Heart left ventricle (tissue), 16 donors: Measurements from ENCODE around the gene SLC9A7. TPM values are rescaled to one million over a fixed set of nuclear protein-coding genes. Genes with fewer than 3 reads are reported as not detected.
A peak's percentile ranks its signal among the peaks of the same experiment; 100 is the strongest.

Source experiments
- ATAC-seq, 4 donors: fragments of 200-7000 bp; cut with Tn5 transposase; one replicate each; pipeline ENCODE4 v1.9.1; 2020 to 2022; ENCODE audit warnings: moderate library complexity in 4 of 4, mild to moderate bottlenecking in 3 of 4, moderate number of reproducible peaks in 1 of 4
- DNase-seq, 5 donors: peaks; one replicate each; pipeline ENCODE4 v3.0.0-alpha.2; 2020
- H3K27ac ChIP-seq, 12 donors: fragments of 200-600 bp; sonication (generic) in 4 of 12; one replicate each; pipeline versions ENCODE4 v1.5.0 to v1.8.0; 2016 to 2022; ENCODE audit warnings: mild to moderate bottlenecking in 2 of 12
- H3K27me3 ChIP-seq, 9 donors: fragments of 200-600 bp; sonication (generic) in 2 of 9; one replicate each; pipeline versions ENCODE4 v1.5.1 to v1.8.0; 2016 to 2022; ENCODE audit warnings: mild to moderate bottlenecking in 3 of 9
- H3K36me3 ChIP-seq, 9 donors: fragments of 200-600 bp; sonication (generic) in 2 of 9; one replicate each; pipeline versions ENCODE4 v1.5.0 to v1.8.0; 2018 to 2022; ENCODE audit warnings: mild to moderate bottlenecking in 2 of 9
- H3K4me1 ChIP-seq, 12 donors: fragments of 200-600 bp; sonication (generic) in 4 of 12; one replicate each; pipeline versions ENCODE4 v1.5.0 to v1.8.0; 2016 to 2022; ENCODE audit warnings: mild to moderate bottlenecking in 3 of 12
- H3K4me3 ChIP-seq, 12 donors: fragments of 200-600 bp; sonication (generic) in 4 of 12; one replicate each; pipeline versions ENCODE4 v1.5.0 to v1.8.0; 2017 to 2022; ENCODE audit warnings: mild to moderate bottlenecking in 9 of 12, moderate library complexity in 4 of 12
- H3K9me3 ChIP-seq, 12 donors: fragments of 200-600 bp; sonication (generic) in 4 of 12; one replicate each; pipeline versions ENCODE4 v1.5.0 to v1.8.0; 2016 to 2022; ENCODE audit warnings: mild to moderate bottlenecking in 1 of 12
- POLR2A ChIP-seq, 2 donors: fragments of 450-650 bp; IDR thresholded peaks; one replicate each; pipeline ENCODE4 v1.6.1; 2017; ENCODE audit warnings: antibody characterized with exemption in 2 of 2, mild to moderate bottlenecking in 2 of 2, moderate library complexity in 2 of 2
- WGBS, 4 donors: extraction: QIAGEN DNeasy Blood & Tissue Kit in 2 of 4; methylation state at CpG; one replicate each; pipeline versions ENCODE4 v1.1.5 to v1.1.7; 2013 to 2018; 5-methylcytosine and 5-hydroxymethylcytosine counted together
- intact Hi-C, 10 donors: fragments of 100-400 bp; cut with DNase I; formaldehyde crosslinking; loops; one replicate each; pipeline versions ENCODE4 v1.11.1 to v1.14.2; 2022
- polyA plus RNA-seq, 2 donors: library from polyadenylated mRNA; stranded (reverse); fragments of 200-250 nt; gene quantifications; one replicate each; pipeline ENCODE4 v1.2.3, GENCODE V29; 2013
- total RNA-seq, 9 donors: library from RNA; depleted of rRNA in 2 of 9; stranded (reverse); fragments of >200 nt in 2 of 9; fragmentation: NEBNext Ultra II Directional in 3 of 9; extraction: Animal tissue kit (Norgen Biotek cat#: 25700) in 3 of 9; gene quantifications; one replicate each; pipeline versions ENCODE4 v1.1.0 to v1.2.4, GENCODE V29; 2016 to 2023
- TF ChIP-seq, protein P1 (sequence below), 12 donors: fragments of 200-600 bp; sonication (generic) in 4 of 12; IDR thresholded peaks; one replicate each; pipeline versions ENCODE4 v1.5.0 to v1.8.0; 2018 to 2022; ENCODE audit warnings: antibody characterized with exemption in 12 of 12, mild to moderate bottlenecking in 5 of 12
- donor health status: ischemic (EF 13 %, LVEDD 7.1; RV severe dilation, severe dysfunction).
- donor health status: healthy with polysubstance abuse.
- donor health status: DM: no; HTN: yes; CAD: no.
- donor health status: DM: no; HTN: no; CAD: no.
- donor health status: ischemic (EF 25% LVEDD 6.9; RV normal size, moderate dysfunction).
- donor health status: ischemic (EF 25% LVEDD 5.7; RV mildly dilated, moderate dysfunction).
- donor health status: healthy.
- donor health status: DM: yes; HTN: yes; CAD: no.
- donor health status: ischemic (EF 35%, LVEDD 5.7; RV mildly dilated, moderate dysfunction).
- donor health status: nonischemic (EF 11% LVEDD 7.7; RV severe dilation, severe dysfunction).
- donor health status: DM: yes; HTN: yes; CAD: no.
- donor health status: PGD.
- donor health status: ischemic (EF 29% LVEDD 5.4; RV normal size, mild dysfunction).
- donor health status: nonischemic (EF 23%, LVEDD 6.1; RV moderate dilation, normal function).

SLC9A7 gene
- total and polyA plus RNA-seq, 11 donors, result 0.46 to 8.6 (median 2.3) TPM

DNA sequence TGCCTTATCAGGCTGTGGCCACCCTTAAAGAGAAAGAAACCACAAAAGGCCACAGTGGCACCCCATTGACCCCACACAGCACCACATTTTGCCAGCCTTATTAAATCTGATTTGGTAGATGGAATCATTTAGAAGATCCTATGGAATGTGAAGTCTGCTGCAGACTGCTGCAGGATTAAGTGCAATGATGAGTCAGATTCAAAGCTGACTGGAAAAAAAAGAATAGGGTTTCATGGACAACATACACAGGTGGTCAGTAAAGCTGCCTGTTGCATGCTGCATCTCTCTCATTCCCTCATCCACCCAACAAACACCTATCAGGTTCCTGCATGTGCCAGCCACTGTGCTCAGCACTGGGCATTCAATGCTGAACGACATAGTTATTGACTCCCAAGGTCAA lies 128.8 kb downstream of the SLC9A7 start:
- intact Hi-C loops, result loop anchor here in 2 of 10 donors (5.0 kb wide), 2 partner anchors 33 to 43 kb away; no protein-coding TSS in a partner anchor

DNA sequence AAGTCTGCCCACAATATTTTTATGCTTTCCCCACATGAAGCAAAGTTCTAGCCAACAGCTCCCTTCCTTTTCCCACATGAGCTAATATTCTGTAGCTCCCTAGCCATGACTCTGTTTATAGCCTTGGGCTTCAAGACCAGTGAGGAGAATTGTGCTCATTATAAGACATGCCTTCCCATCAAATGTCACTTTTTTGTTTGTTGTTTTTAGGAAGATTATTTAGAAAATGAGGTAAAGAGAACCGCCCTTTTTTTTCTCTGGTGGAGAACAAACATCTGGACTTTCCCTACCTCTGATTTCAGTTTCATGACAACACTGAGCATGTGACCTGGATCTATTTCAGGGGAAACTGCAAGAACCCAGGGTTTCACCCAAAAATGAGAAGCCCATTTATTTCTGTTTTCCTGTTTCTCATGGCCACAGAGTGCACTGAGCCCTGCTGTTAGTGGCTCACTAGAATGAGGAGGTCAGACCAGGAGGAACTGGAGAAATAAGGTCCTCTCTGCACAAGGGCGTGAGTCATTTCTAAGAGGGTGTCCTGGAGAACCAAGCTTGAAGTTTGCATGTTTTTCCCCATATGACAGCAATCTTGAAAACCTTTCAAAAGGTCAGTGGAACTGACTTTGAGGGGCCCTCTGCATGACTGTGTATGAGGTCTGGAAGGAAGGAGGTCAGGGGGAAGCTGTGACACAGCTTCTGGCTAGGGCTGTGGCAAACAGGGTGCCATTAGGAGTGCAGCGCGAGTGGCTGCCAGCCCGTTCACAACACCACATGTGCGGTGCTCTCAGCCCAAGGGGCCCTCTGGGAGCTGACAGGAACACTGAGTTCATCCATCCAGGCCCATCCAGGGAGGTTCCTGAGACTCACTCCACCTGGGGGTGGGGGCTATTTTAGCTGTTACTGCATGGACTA lies 130.2 kb downstream of the SLC9A7 start:
- ATAC-seq, result peak; percentile 77 to 80 (median 80)
- intact Hi-C loops, result loop anchor here in 2 of 10 donors (2.0 to 5.0 kb wide), 2 partner anchors 41 to 54 kb away; no protein-coding TSS in a partner anchor
- TF ChIP-seq POLR2A (IDR thresholded peaks at IDR 0.05), result no peak
- TF ChIP-seq, protein P1, sequence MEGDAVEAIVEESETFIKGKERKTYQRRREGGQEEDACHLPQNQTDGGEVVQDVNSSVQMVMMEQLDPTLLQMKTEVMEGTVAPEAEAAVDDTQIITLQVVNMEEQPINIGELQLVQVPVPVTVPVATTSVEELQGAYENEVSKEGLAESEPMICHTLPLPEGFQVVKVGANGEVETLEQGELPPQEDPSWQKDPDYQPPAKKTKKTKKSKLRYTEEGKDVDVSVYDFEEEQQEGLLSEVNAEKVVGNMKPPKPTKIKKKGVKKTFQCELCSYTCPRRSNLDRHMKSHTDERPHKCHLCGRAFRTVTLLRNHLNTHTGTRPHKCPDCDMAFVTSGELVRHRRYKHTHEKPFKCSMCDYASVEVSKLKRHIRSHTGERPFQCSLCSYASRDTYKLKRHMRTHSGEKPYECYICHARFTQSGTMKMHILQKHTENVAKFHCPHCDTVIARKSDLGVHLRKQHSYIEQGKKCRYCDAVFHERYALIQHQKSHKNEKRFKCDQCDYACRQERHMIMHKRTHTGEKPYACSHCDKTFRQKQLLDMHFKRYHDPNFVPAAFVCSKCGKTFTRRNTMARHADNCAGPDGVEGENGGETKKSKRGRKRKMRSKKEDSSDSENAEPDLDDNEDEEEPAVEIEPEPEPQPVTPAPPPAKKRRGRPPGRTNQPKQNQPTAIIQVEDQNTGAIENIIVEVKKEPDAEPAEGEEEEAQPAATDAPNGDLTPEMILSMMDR (IDR thresholded peaks at IDR 0.05), result no peak
- Histone ChIP-seq H3K27me3 (peaks cover 0 to 9% (median 0%) of the 10 kb centered on the region in 9 donors), H3K27ac (peak overlapping the region; percentile 31 to 81 (median 60)), H3K4me3 (no peak overlapping the region), H3K4me1 (peaks cover 0 to 42% (median 20%) of the 10 kb centered on the region in 12 donors), H3K36me3 (no peaks in the 10 kb centered on the region), H3K9me3 (no peaks in the 10 kb centered on the region)
- WGBS, 4 donors, result 33 to 55% (median 48%) methylated on average over 6 of the region's 6 CpGs
- peak in 4 of 5 donors; percentile 19 to 71 (median 36) for DNase-seq

More for the DNA sequence above, 128.8 kb downstream of the SLC9A7 start:
- WGBS, 4 donors, result 65 to 100% (median 95%) methylated on average over 1 of the region's 1 CpG
- no peak for TF ChIP-seq POLR2A (IDR thresholded peaks at IDR 0.05)
- TF ChIP-seq, protein P1 (IDR thresholded peaks at IDR 0.05), result no peak
- Histone ChIP-seq H3K27ac (peak overlapping the region in 6 of 12 donors; percentile 13 to 65 (median 53)), H3K9me3 (no peaks in the 10 kb centered on the region), H3K27me3 (peaks cover 0 to 12% (median 0%) of the 10 kb centered on the region in 9 donors), H3K4me3 (no peak overlapping the region), H3K36me3 (no peaks in the 10 kb centered on the region), H3K4me1 (peaks cover 0 to 42% (median 20%) of the 10 kb centered on the region in 12 donors)
- ATAC-seq (no peak), DNase-seq (no peak)

DNA sequence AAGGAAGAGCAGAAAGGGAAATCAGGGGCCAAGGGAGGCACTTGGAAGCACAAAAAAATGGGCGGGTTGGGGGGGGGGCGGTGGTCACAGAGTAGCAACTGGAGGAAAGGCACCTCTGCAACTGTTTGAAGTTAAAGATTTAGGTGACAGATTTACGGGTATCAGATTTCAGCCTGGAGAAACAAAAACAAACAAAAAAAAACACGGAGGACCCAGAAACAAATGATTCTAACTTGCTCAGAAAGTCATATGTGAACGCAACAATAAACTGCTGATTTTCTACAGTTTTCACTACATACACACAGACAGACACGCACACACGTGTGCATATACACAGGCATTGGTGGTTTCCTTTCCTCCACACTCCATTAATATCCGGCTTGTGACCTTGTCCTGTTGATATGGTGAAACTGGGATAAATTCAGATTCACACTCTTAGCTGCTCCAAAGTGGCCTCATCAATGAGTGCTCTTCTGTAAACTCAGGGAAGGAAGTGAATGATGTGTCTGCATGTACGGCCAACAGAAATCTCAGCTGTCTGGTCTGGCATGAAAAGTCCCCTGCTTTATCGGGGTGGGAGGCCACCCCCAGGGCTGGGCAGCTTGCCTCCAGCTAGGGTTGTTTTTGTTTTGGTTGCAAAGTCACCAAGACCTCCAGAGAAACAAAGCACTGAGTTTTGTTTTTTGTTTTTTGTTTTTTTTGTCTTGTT lies 131.1 kb downstream of the SLC9A7 start:
- Histone ChIP-seq H3K27ac (peak overlapping the region; percentile 29 to 81 (median 60)), H3K9me3 (no peaks in the 10 kb centered on the region), H3K4me1 (peaks cover 0 to 45% (median 20%) of the 10 kb centered on the region in 12 donors), H3K36me3 (no peaks in the 10 kb centered on the region), H3K4me3 (no peak overlapping the region), H3K27me3 (peaks cover 0 to 9% (median 0%) of the 10 kb centered on the region in 9 donors)
- DNase-seq (no peak), ATAC-seq (peak in 3 of 4 donors; percentile 26 to 33 (median 27))
- no peak for TF ChIP-seq POLR2A (IDR thresholded peaks at IDR 0.05)
- TF ChIP-seq, protein P1 (IDR thresholded peaks at IDR 0.05), result no peak
- intact Hi-C loops, result loop anchor here in 2 of 10 donors (2.0 to 5.0 kb wide), 2 partner anchors 41 to 53 kb away; no protein-coding TSS in a partner anchor
- WGBS, 4 donors, result 45 to 57% (median 49%) methylated on average over 10 of the region's 10 CpGs
